Stimulated activated CD4-positive, alpha-beta T cell treated with anti-CD3 and anti-CD28 coated beads, Interleukin-1b, Interleukin-23, amount 100 ng/mL, for 24 hours (primary cell): ENCODE data around the gene OSTC.

ENCODE experiments used
- DNase-seq, 4 experiments: peaks; one replicate each; pipeline ENCODE4 v3.0.0-alpha.2; 2020; ENCODE audit warnings: low read depth in 4 of 4, low spot score in 1 of 4

Gene OSTC

GRCh38 chr4:108650212-108651013 lies at the start of gene OSTC:
Gene OSTC (plus strand): TSS chr4:108650599. CDS start chr4:108650656, 57 bp downstream.
- peak; percentile 86 to 91 (median 88) for DNase-seq

- DNase-seq = no peak
Measured at GRCh38 chr4:108601106-108601505, 49.3 kb upstream of the OSTC start.

GRCh38 chr4:108601532-108601931 lies 48.9 kb upstream of the OSTC start:
- DNase-seq = no peak

- no peak for DNase-seq
Measured at GRCh38 chr4:108602163-108602562, 48.2 kb upstream of the OSTC start.

- DNase-seq = no peak
Measured at GRCh38 chr4:108607079-108607815, 43.2 kb upstream of the OSTC start.

- DNase-seq = no peak
Measured at GRCh38 chr4:108611365-108611764, 39.0 kb upstream of the OSTC start.

- DNase-seq = no peak
Measured at GRCh38 chr4:108612365-108612764, 38.0 kb upstream of the OSTC start.

- peak in 2 of 4 experiments; percentile 21 to 28 for DNase-seq
Measured at GRCh38 chr4:108619372-108620100, 30.9 kb upstream of the OSTC start.

- DNase-seq = peak; percentile 91 to 96 (median 95)
Measured at GRCh38 chr4:108620101-108620932, 30.1 kb upstream of the OSTC start, which contains the start of gene RPL34. Gene RPL34 (plus strand): TSS chr4:108620576. CDS start chr4:108621960, 1,384 bp downstream.

- DNase-seq = no peak
Measured at GRCh38 chr4:108620933-108621905, 29.2 kb upstream of the OSTC start.

GRCh38 chr4:108622022-108622421 lies 28.4 kb upstream of the OSTC start:
- DNase-seq = no peak

- DNase-seq = no peak
Measured at GRCh38 chr4:108622828-108623227, 27.6 kb upstream of the OSTC start.

GRCh38 chr4:108624263-108625056 lies 25.9 kb upstream of the OSTC start:
- DNase-seq = no peak

GRCh38 chr4:108626056-108626455 lies 24.3 kb upstream of the OSTC start:
- DNase-seq = no peak

- no peak for DNase-seq
Measured at GRCh38 chr4:108628411-108628810, 22.0 kb upstream of the OSTC start.

- no peak for DNase-seq
Measured at GRCh38 chr4:108635070-108635655, 15.2 kb upstream of the OSTC start.

GRCh38 chr4:108636246-108636645 lies 14.2 kb upstream of the OSTC start:
- no peak for DNase-seq

- no peak for DNase-seq
Measured at GRCh38 chr4:108637856-108638255, 12.5 kb upstream of the OSTC start.
